OCI-LY3 (cell line): ENCODE data around the gene DSE.

Source experiments
- EZH2phosphoT487 ChIP-seq: fragments of 200-600 bp; shearing (Covaris generic); IDR thresholded peaks from 2 replicates; pipeline ENCODE4 v1.6.1; 2018; ENCODE audit warnings: antibody characterized with exemption, mixed run types, low read depth
- TF ChIP-seq, protein P1 (sequence below): fragments of 200-600, 300-600 bp; sonication (generic); IDR thresholded peaks from 2 replicates; pipeline ENCODE4 v1.5.1; 2014; ENCODE audit warnings: antibody characterized with exemption, low read length, low read depth

DNA sequence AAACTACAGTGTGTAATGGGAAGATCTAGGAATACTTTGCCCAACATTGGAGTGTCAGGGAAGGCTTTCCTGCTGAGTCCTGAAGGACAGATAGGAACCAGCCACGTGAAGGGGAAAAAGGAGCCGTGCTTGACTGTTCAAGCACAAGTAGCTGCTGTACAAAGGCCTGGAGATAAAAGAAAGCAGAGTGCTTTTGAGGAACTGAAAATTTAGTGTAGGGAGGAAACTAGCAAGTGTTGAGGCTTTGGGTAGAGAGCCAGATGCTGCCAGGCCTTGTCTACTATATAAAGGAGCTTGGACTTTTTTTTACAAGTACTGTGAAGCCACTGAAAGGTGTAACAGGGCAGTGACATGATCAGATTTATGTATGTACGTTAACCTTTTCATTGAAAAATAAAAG is 39.0 kb downstream of the DSE start:
- TF ChIP-seq, protein P1, sequence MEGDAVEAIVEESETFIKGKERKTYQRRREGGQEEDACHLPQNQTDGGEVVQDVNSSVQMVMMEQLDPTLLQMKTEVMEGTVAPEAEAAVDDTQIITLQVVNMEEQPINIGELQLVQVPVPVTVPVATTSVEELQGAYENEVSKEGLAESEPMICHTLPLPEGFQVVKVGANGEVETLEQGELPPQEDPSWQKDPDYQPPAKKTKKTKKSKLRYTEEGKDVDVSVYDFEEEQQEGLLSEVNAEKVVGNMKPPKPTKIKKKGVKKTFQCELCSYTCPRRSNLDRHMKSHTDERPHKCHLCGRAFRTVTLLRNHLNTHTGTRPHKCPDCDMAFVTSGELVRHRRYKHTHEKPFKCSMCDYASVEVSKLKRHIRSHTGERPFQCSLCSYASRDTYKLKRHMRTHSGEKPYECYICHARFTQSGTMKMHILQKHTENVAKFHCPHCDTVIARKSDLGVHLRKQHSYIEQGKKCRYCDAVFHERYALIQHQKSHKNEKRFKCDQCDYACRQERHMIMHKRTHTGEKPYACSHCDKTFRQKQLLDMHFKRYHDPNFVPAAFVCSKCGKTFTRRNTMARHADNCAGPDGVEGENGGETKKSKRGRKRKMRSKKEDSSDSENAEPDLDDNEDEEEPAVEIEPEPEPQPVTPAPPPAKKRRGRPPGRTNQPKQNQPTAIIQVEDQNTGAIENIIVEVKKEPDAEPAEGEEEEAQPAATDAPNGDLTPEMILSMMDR = no peak
- TF ChIP-seq EZH2phosphoT487 = no peak
